Calu3 (cell line): ENCODE measurements around the gene GLIS1. TPM values are rescaled to one million over a fixed set of nuclear protein-coding genes. Genes with fewer than 3 reads are reported as not detected.

Experiments used
- BruUV-seq: library from RNA; stranded (reverse); fragments of 400-500 nt; replicated peaks from 2 replicates; lab custom pipeline; 2021; lab: Mats Ljungman, UMichigan
- CTCF ChIA-PET: fragments of 300-600 bp; sonication (Branson Sonifier 250); formaldehyde crosslinking; loops from one replicate; lab custom pipeline; 2022; ENCODE audit warnings: antibody characterized with exemption; lab: Charles Lee
- DNase-seq: peaks from one replicate; pipeline ENCODE4 v3.0.0; 2022
- H3K27ac Mint-ChIP-seq: one replicate; pipeline ENCODE4 v1.8.0; 2022; ENCODE audit warnings: mixed read lengths; ENCODE audit not compliant: unreplicated experiment
- H3K27me3 Mint-ChIP-seq: one replicate; pipeline ENCODE4 v1.8.0; 2022; ENCODE audit warnings: mixed read lengths; ENCODE audit not compliant: unreplicated experiment
- H3K36me3 Mint-ChIP-seq: one replicate; pipeline ENCODE4 v1.8.0; 2022; ENCODE audit warnings: mild to moderate bottlenecking, moderate library complexity, mixed read lengths; ENCODE audit not compliant: insufficient read depth, unreplicated experiment
- H3K4me1 Mint-ChIP-seq: one replicate; pipeline ENCODE4 v1.8.0; 2022; ENCODE audit warnings: mild to moderate bottlenecking, low read depth, mixed read lengths; ENCODE audit not compliant: unreplicated experiment
- H3K4me3 Mint-ChIP-seq: one replicate; pipeline ENCODE4 v1.8.0; 2022; ENCODE audit warnings: mild to moderate bottlenecking, low read depth, moderate library complexity, mixed read lengths; ENCODE audit not compliant: unreplicated experiment
- H3K9me3 Mint-ChIP-seq: one replicate; pipeline ENCODE4 v1.8.0; 2022; ENCODE audit warnings: low read depth, mixed read lengths; ENCODE audit not compliant: unreplicated experiment
- CTCF ChIP-seq: fragments of 200-600 bp; IDR thresholded peaks from one replicate; pipeline ENCODE4 v1.8.0; 2022; ENCODE audit warnings: antibody characterized with exemption; ENCODE audit not compliant: unreplicated experiment
- intact Hi-C: fragments of 100-400 bp; cut with micrococcal nuclease; formaldehyde crosslinking; loops from one replicate; pipeline ENCODE4 v1.10.0; 2022; ENCODE audit not compliant: unreplicated experiment
- total RNA-seq: library from RNA; stranded (reverse); gene quantifications from 2 replicates; pipeline ENCODE4 v1.2.3, GENCODE V29; 2022

The GLIS1 gene
- total RNA-seq, 1 experiment from 2014 or later = not detected

GRCh38 chr1:53642607-53643006 lies 96.4 kb downstream of the GLIS1 start:
- TF ChIP-seq CTCF = no peak
- intact Hi-C loops = no loop called here
- DNase-seq = no peak
- peaks cover 96% of the 10 kb centered on the region for H3K27me3 Mint-ChIP-seq
- CTCF ChIA-PET = no interaction called here
- no peak overlapping the region for H3K4me3 Mint-ChIP-seq
- no peaks in the 10 kb centered on the region for H3K36me3 Mint-ChIP-seq
- H3K9me3 Mint-ChIP-seq = no peaks in the 10 kb centered on the region
- no peak overlapping the region for H3K27ac Mint-ChIP-seq
- no peaks in the 10 kb centered on the region for H3K4me1 Mint-ChIP-seq
- no TSS peak for BruUV-seq

DNA sequence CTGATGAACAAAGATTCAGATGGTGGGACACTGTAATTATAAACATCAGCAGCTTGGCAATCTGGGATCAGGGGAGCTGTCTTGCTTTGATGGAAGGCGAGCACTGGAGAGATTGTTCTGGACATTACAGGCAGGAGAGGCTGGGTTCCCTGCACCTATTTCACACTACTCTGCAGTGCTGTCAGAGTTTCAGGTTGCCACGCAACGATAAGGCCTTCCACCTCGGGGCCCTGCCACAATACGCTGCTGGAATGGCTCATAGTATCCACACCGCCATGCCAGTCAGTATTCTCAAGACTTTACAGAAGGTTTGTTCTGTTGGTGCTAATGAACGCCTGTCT lies 96.8 kb downstream of the GLIS1 start:
- CTCF ChIA-PET = no interaction called here
- Mint-ChIP-seq H3K27me3 (peaks cover 96% of the 10 kb centered on the region), H3K4me3 (no peak overlapping the region), H3K4me1 (no peaks in the 10 kb centered on the region), H3K27ac (no peak overlapping the region), H3K9me3 (no peaks in the 10 kb centered on the region), H3K36me3 (no peaks in the 10 kb centered on the region)
- DNase-seq = no peak
- no TSS peak for BruUV-seq
- no peak for TF ChIP-seq CTCF
- intact Hi-C loops = no loop called here

DNA sequence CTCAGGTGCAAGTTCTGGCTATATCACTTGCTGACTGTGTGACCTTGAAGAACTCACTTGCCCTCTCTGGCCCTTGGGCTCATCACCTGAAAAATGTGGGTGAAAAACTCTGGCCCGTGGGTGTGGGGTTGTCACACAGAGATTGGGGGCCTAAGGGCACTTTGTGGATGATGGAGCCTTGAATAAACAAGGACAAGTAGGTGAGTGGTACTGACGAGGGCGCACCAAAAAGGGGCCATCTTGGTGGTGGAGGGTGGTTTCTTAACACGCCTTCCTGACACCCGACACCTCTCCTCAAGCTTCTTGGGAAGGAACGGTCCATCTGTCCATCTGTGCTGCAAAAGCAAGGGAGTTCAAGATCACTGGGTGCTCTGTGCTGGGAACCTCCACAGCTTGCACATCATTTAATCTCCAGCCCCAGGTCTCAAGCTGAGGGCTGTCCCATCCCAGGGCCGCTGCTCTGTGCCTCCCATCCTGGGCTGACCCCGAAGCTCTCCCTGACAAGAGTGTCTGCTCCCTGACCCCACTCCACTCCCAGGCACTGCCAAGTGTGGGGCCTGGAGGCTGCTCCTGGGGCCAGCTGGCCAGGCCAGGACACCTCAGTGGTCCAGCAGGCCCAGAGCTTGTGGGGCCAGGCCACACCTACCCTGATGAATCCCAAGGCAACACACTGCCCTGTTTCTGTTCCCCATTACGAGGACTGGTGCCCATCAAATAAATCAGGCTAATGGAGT lies 97.3 kb downstream of the GLIS1 start:
- Mint-ChIP-seq H3K36me3 (no peaks in the 10 kb centered on the region), H3K27me3 (peaks cover 96% of the 10 kb centered on the region), H3K4me3 (no peak overlapping the region), H3K4me1 (no peaks in the 10 kb centered on the region), H3K27ac (no peak overlapping the region), H3K9me3 (no peaks in the 10 kb centered on the region)
- intact Hi-C loops = no loop called here
- CTCF ChIA-PET = no interaction called here
- DNase-seq = no peak
- BruUV-seq = no TSS peak
- TF ChIP-seq CTCF = no peak

GRCh38 chr1:53640701-53641075 lies 98.3 kb downstream of the GLIS1 start:
- intact Hi-C loops = no loop called here
- BruUV-seq = no TSS peak
- no peak for TF ChIP-seq CTCF
- Mint-ChIP-seq H3K9me3 (no peaks in the 10 kb centered on the region), H3K4me3 (no peak overlapping the region), H3K36me3 (no peaks in the 10 kb centered on the region), H3K27me3 (peaks cover 94% of the 10 kb centered on the region), H3K4me1 (no peaks in the 10 kb centered on the region), H3K27ac (no peak overlapping the region)
- DNase-seq = no peak
- CTCF ChIA-PET = no interaction called here
